Nephron (organoid): ENCODE data around the gene ISCU.

Source experiments
- H3K27ac Mint-ChIP-seq, 3 experiments: 2 replicates each; pipeline ENCODE4 v1.8.0; 2020; ENCODE audit warnings: mixed read lengths in 3 of 3, mild to moderate bottlenecking in 2 of 3, moderate library complexity in 1 of 3
- H3K27me3 Mint-ChIP-seq: 2 replicates; pipeline ENCODE4 v1.8.0; 2021; ENCODE audit warnings: low read depth, mild to moderate bottlenecking, moderate library complexity, mixed read lengths
- H3K36me3 Mint-ChIP-seq: 2 replicates; pipeline ENCODE4 v1.8.0; 2020; ENCODE audit warnings: low read depth, mixed read lengths
- H3K4me1 Mint-ChIP-seq: 2 replicates; pipeline ENCODE4 v1.8.0; 2020; ENCODE audit warnings: mixed read lengths
- H3K4me3 Mint-ChIP-seq, 3 experiments: 2 replicates each; pipeline ENCODE4 v1.8.0; 2020; ENCODE audit warnings: mild to moderate bottlenecking in 3 of 3, mixed read lengths in 3 of 3, moderate library complexity in 2 of 3
- H3K9me3 Mint-ChIP-seq: 2 replicates; pipeline ENCODE4 v1.8.0; 2020; ENCODE audit warnings: mixed read lengths
- CTCF ChIP-seq, 3 experiments: fragments of 200-600 bp; sonication (generic); IDR thresholded peaks; one replicate each; pipeline ENCODE4 v1.5.0; 2021; ENCODE audit warnings: antibody characterized with exemption in 3 of 3; ENCODE audit not compliant: unreplicated experiment in 3 of 3

The ISCU gene

GRCh38 chr12:108517288-108518100, 44.9 kb upstream of the ISCU start:
- Mint-ChIP-seq H3K36me3 (peaks cover 37% of the 10 kb centered on the region), H3K9me3 (no peaks in the 10 kb centered on the region), H3K27ac (no peak overlapping the region), H3K27me3 (no peaks in the 10 kb centered on the region), H3K4me3 (peak overlapping the region; percentile 90 to 96 (median 94)), H3K4me1 (peaks cover 16% of the 10 kb centered on the region)
- no peak for TF ChIP-seq CTCF (IDR thresholded peaks at IDR 0.05; ENCODE audit: unreplicated experiment in 3 of 3)

GRCh38 chr12:108518101-108518715, 44.2 kb upstream of the ISCU start:
- Mint-ChIP-seq H3K9me3 (no peaks in the 10 kb centered on the region), H3K36me3 (peaks cover 41% of the 10 kb centered on the region), H3K27me3 (no peaks in the 10 kb centered on the region), H3K27ac (no peak overlapping the region), H3K4me3 (peak overlapping the region in 2 of 3 experiments; percentile 56 to 75), H3K4me1 (peaks cover 20% of the 10 kb centered on the region)
- no peak for TF ChIP-seq CTCF (IDR thresholded peaks at IDR 0.05; ENCODE audit: unreplicated experiment in 3 of 3)

- H3K4me1 Mint-ChIP-seq: peaks cover 26% of the 10 kb centered on the region
- no peaks in the 10 kb centered on the region for H3K9me3 Mint-ChIP-seq
- no peak overlapping the region for H3K27ac Mint-ChIP-seq
- no peaks in the 10 kb centered on the region for H3K27me3 Mint-ChIP-seq
- TF ChIP-seq CTCF (IDR thresholded peaks at IDR 0.05; ENCODE audit: unreplicated experiment in 3 of 3): no peak
- peaks cover 48% of the 10 kb centered on the region for H3K36me3 Mint-ChIP-seq
- H3K4me3 Mint-ChIP-seq: peak overlapping the region in 2 of 3 experiments; percentile 56 to 75
Measured at GRCh38 chr12:108518716-108519496, 43.5 kb upstream of the ISCU start.

DNA sequence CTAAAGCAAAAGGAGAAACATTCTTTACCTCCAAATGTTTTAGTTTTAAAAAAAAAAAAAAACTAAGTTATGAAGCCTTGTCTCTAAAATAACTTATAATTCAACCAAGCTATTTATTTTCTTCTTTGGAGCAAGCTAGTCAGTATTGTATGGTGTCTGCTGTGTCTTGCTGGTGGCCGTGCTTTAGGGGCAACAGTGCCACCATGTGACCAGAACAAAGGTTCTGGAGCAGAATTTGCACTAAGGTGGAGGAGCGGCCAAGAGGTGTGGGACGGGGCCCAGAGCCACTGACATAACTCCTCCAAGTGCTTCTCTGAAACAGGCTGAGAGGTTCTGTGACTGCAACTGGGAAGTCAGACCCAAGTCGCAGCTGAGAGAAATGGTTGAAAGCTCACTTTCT, 42.8 kb upstream of the ISCU start:
- no peaks in the 10 kb centered on the region for H3K27me3 Mint-ChIP-seq
- H3K36me3 Mint-ChIP-seq: peaks cover 53% of the 10 kb centered on the region
- H3K4me1 Mint-ChIP-seq: peaks cover 26% of the 10 kb centered on the region
- H3K4me3 Mint-ChIP-seq: no peak overlapping the region
- TF ChIP-seq CTCF (IDR thresholded peaks at IDR 0.05; ENCODE audit: unreplicated experiment in 3 of 3): no peak
- H3K27ac Mint-ChIP-seq: no peak overlapping the region
- no peaks in the 10 kb centered on the region for H3K9me3 Mint-ChIP-seq

DNA sequence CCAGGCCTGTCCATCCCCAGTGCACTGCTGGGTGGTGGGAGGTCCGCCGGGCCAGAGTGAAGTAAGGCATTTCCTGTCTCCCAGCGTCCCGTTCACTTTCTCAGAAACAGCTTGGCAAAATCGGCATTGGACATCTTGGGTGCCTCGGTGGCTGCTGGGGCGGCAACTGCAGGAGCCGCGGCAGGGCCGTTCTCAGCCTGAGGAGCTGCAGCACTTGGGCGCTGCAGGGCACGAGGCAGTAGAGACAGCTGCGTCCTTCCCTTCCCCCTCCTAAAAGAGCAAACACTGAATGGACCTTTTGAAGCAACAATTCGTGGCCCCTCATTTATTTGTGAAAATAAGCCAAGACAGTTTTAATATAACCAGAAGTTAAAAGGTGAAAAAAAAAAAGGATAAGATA, 39.0 kb upstream of the ISCU start:
- peaks cover 80% of the 10 kb centered on the region for H3K36me3 Mint-ChIP-seq
- no peak for TF ChIP-seq CTCF (IDR thresholded peaks at IDR 0.05; ENCODE audit: unreplicated experiment in 3 of 3)
- peaks cover 19% of the 10 kb centered on the region for H3K4me1 Mint-ChIP-seq
- H3K27me3 Mint-ChIP-seq: no peaks in the 10 kb centered on the region
- H3K4me3 Mint-ChIP-seq: no peak overlapping the region
- H3K9me3 Mint-ChIP-seq: no peaks in the 10 kb centered on the region
- H3K27ac Mint-ChIP-seq: peak overlapping the region in 2 of 3 experiments; percentile 41 to 61
